ENCODE data around the gene ALKBH5. TPM values are rescaled to one million over a fixed set of nuclear protein-coding genes. Genes with fewer than 3 reads are reported as not detected.
A peak's percentile ranks its signal among the peaks of the same experiment; 100 is the strongest.

The ALKBH5 gene
- total RNA-seq, 2 donors from 2014 or later, result 100 to 104 TPM

GRCh38 chr17:18161207-18162145, 22.2 kb upstream of the ALKBH5 start:
- Mint-ChIP-seq H3K27me3 (peaks cover 5% of the 10 kb centered on the region), H3K27ac (peak overlapping the region; percentile 67), H3K36me3 (ENCODE audit: low read depth) (peaks cover 3% of the 10 kb centered on the region), H3K4me1 (peaks cover 15% of the 10 kb centered on the region), H3K4me3 (no peak overlapping the region)
- no peak for ATAC-seq
- H3K9me3 ChIP-seq (ENCODE audit: control insufficient read depth, low read length, poor library complexity, severe bottlenecking), result no peaks in the 10 kb centered on the region
- DNase-seq, result no peak

GRCh38 chr17:18163547-18163946, 20.1 kb upstream of the ALKBH5 start:
- Mint-ChIP-seq H3K27ac (no peak overlapping the region), H3K36me3 (ENCODE audit: low read depth) (peaks cover 3% of the 10 kb centered on the region), H3K4me3 (no peak overlapping the region), H3K27me3 (peaks cover 5% of the 10 kb centered on the region), H3K4me1 (peaks cover 8% of the 10 kb centered on the region)
- DNase-seq (no peak), ATAC-seq (no peak)
- H3K9me3 ChIP-seq (ENCODE audit: control insufficient read depth, low read length, poor library complexity, severe bottlenecking), result no peaks in the 10 kb centered on the region

- Mint-ChIP-seq H3K4me3 (no peak overlapping the region), H3K27ac (no peak overlapping the region), H3K27me3 (no peaks in the 10 kb centered on the region), H3K4me1 (peaks cover 2% of the 10 kb centered on the region), H3K36me3 (ENCODE audit: low read depth) (no peaks in the 10 kb centered on the region)
- no peaks in the 10 kb centered on the region for H3K9me3 ChIP-seq (ENCODE audit: control insufficient read depth, low read length, poor library complexity, severe bottlenecking)
- ATAC-seq (no peak), DNase-seq (no peak)
Measured at GRCh38 chr17:18166894-18167293, 16.7 kb upstream of the ALKBH5 start.

GRCh38 chr17:18167421-18167820, 16.2 kb upstream of the ALKBH5 start:
- ATAC-seq, result no peak

GRCh38 chr17:18172531-18173278, 10.9 kb upstream of the ALKBH5 start:
- ATAC-seq, result no peak
- no peak for DNase-seq
- no peak overlapping the region for H3K27ac Mint-ChIP-seq
- peaks cover 2% of the 10 kb centered on the region for H3K4me1 Mint-ChIP-seq
- no peaks in the 10 kb centered on the region for H3K9me3 ChIP-seq (ENCODE audit: control insufficient read depth, low read length, poor library complexity, severe bottlenecking)
- no peaks in the 10 kb centered on the region for H3K36me3 Mint-ChIP-seq (ENCODE audit: low read depth)
- no peaks in the 10 kb centered on the region for H3K27me3 Mint-ChIP-seq
- H3K4me3 Mint-ChIP-seq, result no peak overlapping the region

More at GRCh38 chr17:18167421-18167820, 16.2 kb upstream of the ALKBH5 start:
- no peak overlapping the region for H3K4me3 Mint-ChIP-seq
- no peaks in the 10 kb centered on the region for H3K36me3 Mint-ChIP-seq (ENCODE audit: low read depth)
- no peaks in the 10 kb centered on the region for H3K27me3 Mint-ChIP-seq
- H3K4me1 Mint-ChIP-seq, result peaks cover 2% of the 10 kb centered on the region
- DNase-seq, result no peak
- no peaks in the 10 kb centered on the region for H3K9me3 ChIP-seq (ENCODE audit: control insufficient read depth, low read length, poor library complexity, severe bottlenecking)
- H3K27ac Mint-ChIP-seq, result no peak overlapping the region

- H3K9me3 ChIP-seq (ENCODE audit: control insufficient read depth, low read length, poor library complexity, severe bottlenecking), result no peaks in the 10 kb centered on the region
- H3K4me1 Mint-ChIP-seq, result peaks cover 2% of the 10 kb centered on the region
- no peak for ATAC-seq
- H3K27me3 Mint-ChIP-seq, result no peaks in the 10 kb centered on the region
- no peak overlapping the region for H3K27ac Mint-ChIP-seq
- no peak overlapping the region for H3K4me3 Mint-ChIP-seq
- DNase-seq, result no peak
- H3K36me3 Mint-ChIP-seq (ENCODE audit: low read depth), result no peaks in the 10 kb centered on the region
Measured at GRCh38 chr17:18173740-18174139, 9.9 kb upstream of the ALKBH5 start.

- no peak for ATAC-seq
- peaks cover 2% of the 10 kb centered on the region for H3K4me1 Mint-ChIP-seq
- no peaks in the 10 kb centered on the region for H3K36me3 Mint-ChIP-seq (ENCODE audit: low read depth)
- no peak overlapping the region for H3K27ac Mint-ChIP-seq
- no peak for DNase-seq
- no peaks in the 10 kb centered on the region for H3K9me3 ChIP-seq (ENCODE audit: control insufficient read depth, low read length, poor library complexity, severe bottlenecking)
- no peaks in the 10 kb centered on the region for H3K27me3 Mint-ChIP-seq
- no peak overlapping the region for H3K4me3 Mint-ChIP-seq
Measured at GRCh38 chr17:18176176-18176575, 7.5 kb upstream of the ALKBH5 start.

- Mint-ChIP-seq H3K27me3 (no peaks in the 10 kb centered on the region), H3K27ac (no peak overlapping the region), H3K36me3 (ENCODE audit: low read depth) (no peaks in the 10 kb centered on the region), H3K4me3 (no peak overlapping the region), H3K4me1 (peaks cover 5% of the 10 kb centered on the region)
- ATAC-seq (no peak), DNase-seq (no peak)
- H3K9me3 ChIP-seq (ENCODE audit: control insufficient read depth, low read length, poor library complexity, severe bottlenecking), result no peaks in the 10 kb centered on the region
Measured at GRCh38 chr17:18177133-18177532, 6.5 kb upstream of the ALKBH5 start.

GRCh38 chr17:18177722-18178121, 5.9 kb upstream of the ALKBH5 start:
- Mint-ChIP-seq H3K4me1 (peaks cover 10% of the 10 kb centered on the region), H3K27ac (no peak overlapping the region), H3K36me3 (ENCODE audit: low read depth) (no peaks in the 10 kb centered on the region), H3K27me3 (no peaks in the 10 kb centered on the region), H3K4me3 (no peak overlapping the region)
- H3K9me3 ChIP-seq (ENCODE audit: control insufficient read depth, low read length, poor library complexity, severe bottlenecking), result no peaks in the 10 kb centered on the region
- ATAC-seq (no peak), DNase-seq (no peak)

GRCh38 chr17:18179196-18179595, 4.4 kb upstream of the ALKBH5 start:
- Mint-ChIP-seq H3K4me1 (peaks cover 12% of the 10 kb centered on the region), H3K36me3 (ENCODE audit: low read depth) (no peaks in the 10 kb centered on the region), H3K27ac (peak overlapping the region; percentile 21), H3K4me3 (no peak overlapping the region), H3K27me3 (no peaks in the 10 kb centered on the region)
- ATAC-seq (no peak), DNase-seq (no peak)
- H3K9me3 ChIP-seq (ENCODE audit: control insufficient read depth, low read length, poor library complexity, severe bottlenecking), result no peaks in the 10 kb centered on the region

- H3K27me3 Mint-ChIP-seq, result no peaks in the 10 kb centered on the region
- peaks cover 13% of the 10 kb centered on the region for H3K4me1 Mint-ChIP-seq
- peak overlapping the region; percentile 96 for H3K27ac Mint-ChIP-seq
- no peak overlapping the region for H3K4me3 Mint-ChIP-seq
- DNase-seq (no peak), ATAC-seq (no peak)
- H3K9me3 ChIP-seq (ENCODE audit: control insufficient read depth, low read length, poor library complexity, severe bottlenecking), result no peaks in the 10 kb centered on the region
- H3K36me3 Mint-ChIP-seq (ENCODE audit: low read depth), result no peaks in the 10 kb centered on the region
Measured at GRCh38 chr17:18179804-18180203, 3.8 kb upstream of the ALKBH5 start.

- DNase-seq, result no peak
- H3K4me3 Mint-ChIP-seq, result peak overlapping the region; percentile 94
- no peak for ATAC-seq
- peak overlapping the region; percentile 96 for H3K27ac Mint-ChIP-seq
- no peaks in the 10 kb centered on the region for H3K27me3 Mint-ChIP-seq
- H3K9me3 ChIP-seq (ENCODE audit: control insufficient read depth, low read length, poor library complexity, severe bottlenecking), result no peaks in the 10 kb centered on the region
- H3K36me3 Mint-ChIP-seq (ENCODE audit: low read depth), result no peaks in the 10 kb centered on the region
- peaks cover 21% of the 10 kb centered on the region for H3K4me1 Mint-ChIP-seq
Measured at GRCh38 chr17:18181358-18181757, 2.3 kb upstream of the ALKBH5 start.

GRCh38 chr17:18182110-18182977, 1.3 kb upstream of the ALKBH5 start:
- Mint-ChIP-seq H3K4me3 (peak overlapping the region; percentile 94), H3K27ac (peak overlapping the region; percentile 96), H3K4me1 (peaks cover 28% of the 10 kb centered on the region), H3K27me3 (no peaks in the 10 kb centered on the region), H3K36me3 (ENCODE audit: low read depth) (peaks cover 2% of the 10 kb centered on the region)
- DNase-seq, result no peak
- no peak for ATAC-seq
- no peaks in the 10 kb centered on the region for H3K9me3 ChIP-seq (ENCODE audit: control insufficient read depth, low read length, poor library complexity, severe bottlenecking)
